Vagina (tissue), 2 donors: ENCODE results near the gene ANAPC10.

Experiments
- CTCF ChIP-seq, 3 experiments: fragments of 450-650 bp in 2 of 3; fragments of 200-600 bp in 1 of 3; sonication (generic) in 1 of 3; IDR thresholded peaks; one replicate each; pipeline ENCODE4 v1.5.1; 2017 to 2019; ENCODE audit warnings: antibody characterized with exemption in 3 of 3, mild to moderate bottlenecking in 2 of 3, moderate library complexity in 2 of 3
- POLR2A ChIP-seq, 2 donors: fragments of 450-650 bp; IDR thresholded peaks; one replicate each; pipeline ENCODE4 v1.6.1; 2017; ENCODE audit warnings: antibody characterized with exemption in 2 of 2, mild to moderate bottlenecking in 2 of 2, moderate library complexity in 2 of 2

- TF ChIP-seq CTCF (IDR thresholded peaks at IDR 0.05) (no peak), POLR2A (IDR thresholded peaks at IDR 0.05) (no peak)
Observed at GRCh38 chr4:145066063-145066501, 31.9 kb downstream of the ANAPC10 start.
